Gastrocnemius medialis (tissue), 4 donors: Measurements from ENCODE around the gene TMEM81.

Experiments used
- CTCF ChIP-seq, 5 experiments: fragments of 450-650 bp in 3 of 5; fragments of 200-600 bp in 2 of 5; sonication (generic) in 2 of 5; IDR thresholded peaks in 4 of 5; conservative IDR thresholded peaks in 1 of 5; 1 replicate in 4 of 5; 2 replicates in 1 of 5; pipeline ENCODE4 v1.5.1; 2016 to 2019; ENCODE audit warnings: antibody characterized with exemption in 5 of 5, mild to moderate bottlenecking in 3 of 5, moderate library complexity in 3 of 5
- POLR2A ChIP-seq, 2 donors: fragments of 450-650 bp; IDR thresholded peaks; one replicate each; pipeline ENCODE4 v1.6.1; 2017; ENCODE audit warnings: antibody characterized with exemption in 2 of 2, mild to moderate bottlenecking in 2 of 2, moderate library complexity in 2 of 2

GRCh38 chr1:205062895-205063294 lies 21.4 kb downstream of the TMEM81 start:
- TF ChIP-seq CTCF (IDR thresholded peaks at IDR 0.05 in 4 of 5, conservative IDR thresholded peaks at IDR 0.05 in 1 of 5) (no peak), POLR2A (IDR thresholded peaks at IDR 0.05) (no peak)
